ENCODE data around the gene MED12L. TPM values are rescaled to one million over a fixed set of nuclear protein-coding genes. Genes with fewer than 3 reads are reported as not detected.

The MED12L gene
- total RNA-seq, 4 donors from 2014 or later = 0.12 to 0.77 (median 0.21) TPM

DNA sequence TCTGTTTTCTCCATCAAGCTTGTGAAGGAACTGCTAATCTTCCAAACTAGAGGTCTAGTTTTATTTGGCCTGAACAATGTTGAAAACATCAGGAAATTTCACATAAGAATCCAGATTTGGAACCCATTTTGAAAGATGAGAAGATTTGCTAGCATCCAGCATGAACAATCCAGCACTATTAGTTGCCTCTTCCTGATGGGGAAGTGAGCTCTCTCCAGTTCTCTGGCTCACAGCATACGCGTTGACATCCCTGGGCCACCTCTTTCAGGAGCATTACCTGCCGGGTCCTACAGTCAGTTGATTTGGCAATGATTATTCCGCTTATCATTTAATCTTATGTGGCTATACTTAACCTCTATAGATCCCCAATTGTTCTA lies 220.3 kb downstream of the MED12L start:
- TF ChIP-seq CTCF (IDR thresholded peaks at IDR 0.05) (no peak), POLR2A (IDR thresholded peaks at IDR 0.05) (no peak), POLR2AphosphoS5 (IDR thresholded peaks at IDR 0.05) (no peak), EP300 (IDR thresholded peaks at IDR 0.05) (no peak)
- H3K27ac ChIP-seq = no peak overlapping the region

GRCh38 chr3:151306168-151306810 lies 220.8 kb downstream of the MED12L start:
- no peaks in the 10 kb centered on the region for H3K9me3 ChIP-seq
- no peak for ATAC-seq
- no peak overlapping the region for H3K27ac ChIP-seq
- H3K4me3 ChIP-seq = no peak overlapping the region
- H3K4me1 ChIP-seq = peaks cover 0 to 6% (median 0%) of the 10 kb centered on the region in 3 donors
- H3K27me3 ChIP-seq = no peaks in the 10 kb centered on the region
- TF ChIP-seq POLR2A (IDR thresholded peaks at IDR 0.05) = no peak
- no peak for TF ChIP-seq EP300 (IDR thresholded peaks at IDR 0.05)
- WGBS, 2 donors (ENCODE audit: low coverage in 1 of 2) = 82 to 84% methylated on average over 5 to 6 of the region's 6 CpGs
- no peaks in the 10 kb centered on the region for H3K36me3 ChIP-seq

More for the DNA sequence above, 220.3 kb downstream of the MED12L start:
- no peaks in the 10 kb centered on the region for H3K9me3 ChIP-seq
- H3K4me1 ChIP-seq = peaks cover 0 to 6% (median 0%) of the 10 kb centered on the region in 3 donors
- 85 to 90% methylated on average over 4 of the region's 4 CpGs for WGBS, 2 donors (ENCODE audit: low coverage in 1 of 2)
- H3K27me3 ChIP-seq = no peaks in the 10 kb centered on the region
- H3K36me3 ChIP-seq = no peaks in the 10 kb centered on the region
- ATAC-seq = no peak
- no peak overlapping the region for H3K4me3 ChIP-seq

- no peak overlapping the region for H3K4me3 ChIP-seq
- H3K36me3 ChIP-seq = no peaks in the 10 kb centered on the region
- no peaks in the 10 kb centered on the region for H3K9me3 ChIP-seq
- ATAC-seq = no peak
- H3K4me1 ChIP-seq = peaks cover 0 to 6% (median 0%) of the 10 kb centered on the region in 3 donors
- no peaks in the 10 kb centered on the region for H3K27me3 ChIP-seq
- no peak for TF ChIP-seq POLR2A (IDR thresholded peaks at IDR 0.05)
- no peak for TF ChIP-seq POLR2AphosphoS5 (IDR thresholded peaks at IDR 0.05)
- TF ChIP-seq EP300 (IDR thresholded peaks at IDR 0.05) = no peak
- no peak for TF ChIP-seq CTCF (IDR thresholded peaks at IDR 0.05)
- H3K27ac ChIP-seq = no peak overlapping the region
These were observed 221.7 kb downstream of the MED12L start for GRCh38 chr3:151307131-151307530.

GRCh38 chr3:151307583-151308488 lies 222.4 kb downstream of the MED12L start:
- no peak overlapping the region for H3K27ac ChIP-seq
- TF ChIP-seq EP300 (IDR thresholded peaks at IDR 0.05) (no peak), CTCF (IDR thresholded peaks at IDR 0.05) (no peak), POLR2AphosphoS5 (IDR thresholded peaks at IDR 0.05) (no peak), POLR2A (IDR thresholded peaks at IDR 0.05) (no peak)
- H3K9me3 ChIP-seq = no peaks in the 10 kb centered on the region
- ATAC-seq = no peak
- no peaks in the 10 kb centered on the region for H3K36me3 ChIP-seq
- H3K4me1 ChIP-seq = peaks cover 0 to 6% (median 0%) of the 10 kb centered on the region in 3 donors
- 80 to 100% methylated on average over 1 of the region's 1 CpG for WGBS, 2 donors (ENCODE audit: low coverage in 1 of 2)
- H3K4me3 ChIP-seq = no peak overlapping the region
- H3K27me3 ChIP-seq = no peaks in the 10 kb centered on the region

DNA sequence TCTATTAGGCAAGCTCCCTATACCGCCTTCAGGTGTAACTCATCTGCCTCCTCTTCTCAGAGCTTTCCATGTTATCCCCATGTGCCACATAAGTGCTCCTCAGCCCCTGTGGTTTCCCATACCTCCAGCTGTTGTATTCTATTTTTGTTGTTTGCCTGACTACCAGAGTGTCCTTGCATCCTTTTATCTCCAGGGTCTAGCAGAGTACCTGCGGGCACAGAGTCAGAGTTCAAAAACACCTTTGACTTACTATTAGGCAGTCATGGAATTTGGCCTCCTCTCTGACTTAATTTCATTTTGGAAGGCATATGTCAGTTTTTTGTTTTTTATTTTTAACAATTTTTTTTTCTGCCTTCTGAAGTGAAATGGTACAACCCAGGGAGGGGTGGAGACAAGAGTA lies 224.1 kb downstream of the MED12L start:
- TF ChIP-seq POLR2A (IDR thresholded peaks at IDR 0.05) (no peak), EP300 (IDR thresholded peaks at IDR 0.05) (no peak), POLR2AphosphoS5 (IDR thresholded peaks at IDR 0.05) (no peak), CTCF (IDR thresholded peaks at IDR 0.05) (no peak)
- no peak overlapping the region for H3K27ac ChIP-seq
- no peaks in the 10 kb centered on the region for H3K27me3 ChIP-seq
- WGBS, 2 donors (ENCODE audit: low coverage in 1 of 2) = 92 to 100% methylated on average over 2 of the region's 2 CpGs
- H3K4me1 ChIP-seq = peaks cover 0 to 6% (median 0%) of the 10 kb centered on the region in 3 donors
- no peak overlapping the region for H3K4me3 ChIP-seq
- no peaks in the 10 kb centered on the region for H3K9me3 ChIP-seq
- no peaks in the 10 kb centered on the region for H3K36me3 ChIP-seq
- no peak for ATAC-seq

All from gastroesophageal sphincter (tissue), 4 donors.